Inferior parietal cortex (tissue), 1 donor: ENCODE data around the gene ATP8A2.
"Not testable (repeated sequence)": the region's sequence is repeated elsewhere in the genome, so short reads cannot be mapped to it uniquely, and the experiment has no call there.

ENCODE experiments used
- DNase-seq: peaks from one replicate; pipeline ENCODE4 v3.0.0-alpha.2; 2016; ENCODE audit errors: extremely low spot score

ATP8A2 gene

GRCh38 chr13:25462301-25463125 is 90.7 kb downstream of the ATP8A2 start:
- no peak for DNase-seq

GRCh38 chr13:25463496-25463895 is 91.7 kb downstream of the ATP8A2 start:
- no peak for DNase-seq

GRCh38 chr13:25466880-25467279 is 95.1 kb downstream of the ATP8A2 start:
- no peak for DNase-seq

GRCh38 chr13:25468325-25469168 is 96.8 kb downstream of the ATP8A2 start:
- DNase-seq = no peak

GRCh38 chr13:25469169-25469525 is 97.4 kb downstream of the ATP8A2 start:
- no peak for DNase-seq

GRCh38 chr13:25473864-25474263 is 102.1 kb downstream of the ATP8A2 start:
- DNase-seq = no peak

GRCh38 chr13:25478186-25478585 is 106.4 kb downstream of the ATP8A2 start:
- DNase-seq = no peak

- DNase-seq = peak; percentile 60
Observed at GRCh38 chr13:25489238-25489637, 117.5 kb downstream of the ATP8A2 start.

- DNase-seq = no peak
Observed at GRCh38 chr13:25490236-25490635, 118.5 kb downstream of the ATP8A2 start.

- DNase-seq = no peak
Observed at GRCh38 chr13:25493931-25494640, 122.3 kb downstream of the ATP8A2 start.

GRCh38 chr13:25494698-25495411 is 123.1 kb downstream of the ATP8A2 start:
- no peak for DNase-seq

GRCh38 chr13:25501231-25501630 is 129.5 kb downstream of the ATP8A2 start:
- DNase-seq = no peak

GRCh38 chr13:25502031-25502430 is 130.3 kb downstream of the ATP8A2 start:
- no peak for DNase-seq

- DNase-seq = no peak
Observed at GRCh38 chr13:25502551-25502950, 130.8 kb downstream of the ATP8A2 start.

GRCh38 chr13:25503856-25504255 is 132.1 kb downstream of the ATP8A2 start:
- no peak for DNase-seq

GRCh38 chr13:25507841-25508240 is 136.1 kb downstream of the ATP8A2 start:
- no peak for DNase-seq

GRCh38 chr13:25513060-25513459 is 141.3 kb downstream of the ATP8A2 start:
- not testable (repeated sequence) for DNase-seq

GRCh38 chr13:25518441-25518840 is 146.7 kb downstream of the ATP8A2 start:
- no peak for DNase-seq

GRCh38 chr13:25525884-25526283 is 154.1 kb downstream of the ATP8A2 start:
- no peak for DNase-seq

GRCh38 chr13:25528266-25528665 is 156.5 kb downstream of the ATP8A2 start:
- no peak for DNase-seq

- no peak for DNase-seq
Observed at GRCh38 chr13:25529425-25529824, 157.7 kb downstream of the ATP8A2 start.

GRCh38 chr13:25538276-25538675 is 166.5 kb downstream of the ATP8A2 start:
- no peak for DNase-seq
